ENCODE data around the gene DLL4. TPM values are rescaled to one million over a fixed set of nuclear protein-coding genes. Genes with fewer than 3 reads are reported as not detected.
"Not testable (repeated sequence)": the region's sequence is repeated elsewhere in the genome, so short reads cannot be mapped to it uniquely, and the experiment has no call there.

The DLL4 gene
- total and polyA plus RNA-seq, 2 donors (not counting 1 experiment from before 2014, with no cell fraction given), result 0.07 to 0.30 TPM

DNA sequence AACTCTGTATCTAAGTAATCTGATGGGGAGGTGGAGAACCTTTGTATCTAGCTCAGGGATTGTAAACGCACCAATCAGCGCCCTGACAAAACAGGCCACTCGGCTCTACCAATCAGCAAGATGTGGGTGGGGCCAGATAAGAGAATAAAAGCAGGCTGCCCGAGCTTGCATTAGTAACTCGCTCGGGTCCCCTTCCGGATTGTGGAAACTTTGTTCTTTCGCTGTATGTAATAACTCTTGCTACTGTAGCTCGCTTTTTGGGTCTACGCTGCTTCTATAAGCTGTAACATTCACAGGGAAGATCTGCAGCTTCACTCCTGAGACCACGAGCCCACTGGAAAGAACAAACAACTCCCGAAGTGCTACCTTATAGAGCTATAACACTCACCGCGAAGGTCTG lies 33.2 kb downstream of the DLL4 start:
- ATAC-seq (ENCODE audit: low read depth); H3K27ac ChIP-seq (ENCODE audit: low read length in 2 of 2); H4K20me1 ChIP-seq (ENCODE audit: control insufficient read depth, insufficient read depth, low read length, poor library complexity, severe bottlenecking); H3K27ac Mint-ChIP-seq; H3K9me3 Mint-ChIP-seq (ENCODE audit: insufficient read depth); H3K4me3 ChIP-seq (ENCODE audit: control extremely low read depth in 1 of 5, extremely low read depth in 1 of 5, insufficient read depth in 1 of 5, low read depth in 2 of 5, low read length in 4 of 5); H3K27me3 Mint-ChIP-seq; H3K4me1 ChIP-seq (ENCODE audit: control insufficient read depth in 2 of 2, insufficient read depth in 2 of 2, low read length in 2 of 2); H3K36me3 ChIP-seq (replicated peaks in 1 of 2; ENCODE audit: control extremely low read depth in 1 of 2, control insufficient read depth in 1 of 2, extremely low read depth in 1 of 2, insufficient read depth in 2 of 2, low read length in 1 of 2); H3K79me2 ChIP-seq (ENCODE audit: control insufficient read depth, insufficient read depth, low read length); intact Hi-C loops (cut with micrococcal nuclease); H3K4me3 Mint-ChIP-seq; H3K9ac ChIP-seq (ENCODE audit: low read length); H3K4me2 ChIP-seq (replicated peaks; ENCODE audit: low read depth, low read length, poor library complexity, severe bottlenecking); DNase-seq; POLR2A ChIA-PET; H3K27me3 ChIP-seq (replicated peaks in 1 of 4; ENCODE audit: control extremely low read depth in 1 of 4, control insufficient read depth in 3 of 4, insufficient read depth in 4 of 4, low read length in 3 of 4); H3K4me1 Mint-ChIP-seq; H2AFZ ChIP-seq (ENCODE audit: insufficient read depth, low read depth, low read length, poor library complexity, severe bottlenecking); H3K9me3 ChIP-seq (ENCODE audit: control extremely low read depth in 1 of 3, control insufficient read depth in 2 of 3, insufficient read depth in 1 of 3, low read length in 2 of 3): not testable (repeated sequence)
- WGBS (ENCODE audit: insufficient coverage), result 97% methylated on average over 14 of the region's 14 CpGs
- CTCF ChIA-PET, result interaction anchor here (0.6 to 1.0 kb wide), 2 partner anchors 17 to 220 kb away, joined by 3 read pairs; no protein-coding TSS in a partner anchor

DNA sequence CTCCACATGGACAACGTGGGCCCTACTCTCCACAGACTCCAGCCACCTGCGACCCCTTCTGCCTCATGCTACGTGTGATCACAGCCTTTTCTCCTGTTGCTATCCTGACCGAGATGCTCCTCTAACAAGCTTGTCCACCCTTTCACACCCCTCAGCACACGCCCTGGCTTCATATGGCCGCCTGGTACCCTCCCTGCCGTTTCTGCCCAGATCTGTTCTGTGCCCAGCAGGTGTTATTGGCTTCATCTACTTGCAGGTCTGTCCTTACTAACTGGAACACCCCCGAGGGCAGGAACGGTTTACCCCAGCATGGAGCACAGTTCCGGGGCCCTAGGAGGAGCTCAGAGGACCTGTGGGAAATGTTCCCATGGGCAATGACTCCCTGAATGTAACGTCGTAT lies 34.1 kb downstream of the DLL4 start:
- Mint-ChIP-seq H3K4me1 (peaks cover 8% of the 10 kb centered on the region), H3K27ac (no peak overlapping the region), H3K4me3 (no peak overlapping the region), H3K27me3 (peaks cover 4% of the 10 kb centered on the region), H3K9me3 (ENCODE audit: insufficient read depth) (no peaks in the 10 kb centered on the region)
- Histone ChIP-seq H3K36me3 (replicated peaks in 1 of 2; ENCODE audit: control extremely low read depth in 1 of 2, control insufficient read depth in 1 of 2, extremely low read depth in 1 of 2, insufficient read depth in 2 of 2, low read length in 1 of 2) (no peaks in the 10 kb centered on the region), H3K4me2 (replicated peaks; ENCODE audit: low read depth, low read length, poor library complexity, severe bottlenecking) (no peak overlapping the region), H3K9ac (ENCODE audit: low read length) (no peak overlapping the region), H3K9me3 (ENCODE audit: control extremely low read depth in 1 of 3, control insufficient read depth in 2 of 3, insufficient read depth in 1 of 3, low read length in 2 of 3) (no peaks in the 10 kb centered on the region), H3K27ac (ENCODE audit: low read length in 2 of 2) (no peak overlapping the region), H2AFZ (ENCODE audit: insufficient read depth, low read depth, low read length, poor library complexity, severe bottlenecking) (no peak overlapping the region), H3K4me1 (ENCODE audit: control insufficient read depth in 2 of 2, insufficient read depth in 2 of 2, low read length in 2 of 2) (peaks cover 0 to 9% of the 10 kb centered on the region in 2 donors), H3K27me3 (replicated peaks in 1 of 4; ENCODE audit: control extremely low read depth in 1 of 4, control insufficient read depth in 3 of 4, insufficient read depth in 4 of 4, low read length in 3 of 4) (peaks cover 0 to 3% (median 0%) of the 10 kb centered on the region in 4 experiments), H3K79me2 (ENCODE audit: control insufficient read depth, insufficient read depth, low read length) (no peaks in the 10 kb centered on the region), H3K4me3 (ENCODE audit: control extremely low read depth in 1 of 5, extremely low read depth in 1 of 5, insufficient read depth in 1 of 5, low read depth in 2 of 5, low read length in 4 of 5) (no peak overlapping the region), H4K20me1 (ENCODE audit: control insufficient read depth, insufficient read depth, low read length, poor library complexity, severe bottlenecking) (no peaks in the 10 kb centered on the region)
- ChIA-PET CTCF (interaction anchor here (1.4 kb wide), 1 partner anchor 10 kb away, joined by 4 read pairs; the partner anchor contains the start of gene CHAC1), POLR2A (no interaction called here)
- TF ChIP-seq EZH2 (IDR thresholded peaks at IDR 0.05; ENCODE audit: borderline replicate concordance, insufficient read depth, low read depth, low read length, poor library complexity, severe bottlenecking), result no peak
- TF ChIP-seq, protein P1, sequence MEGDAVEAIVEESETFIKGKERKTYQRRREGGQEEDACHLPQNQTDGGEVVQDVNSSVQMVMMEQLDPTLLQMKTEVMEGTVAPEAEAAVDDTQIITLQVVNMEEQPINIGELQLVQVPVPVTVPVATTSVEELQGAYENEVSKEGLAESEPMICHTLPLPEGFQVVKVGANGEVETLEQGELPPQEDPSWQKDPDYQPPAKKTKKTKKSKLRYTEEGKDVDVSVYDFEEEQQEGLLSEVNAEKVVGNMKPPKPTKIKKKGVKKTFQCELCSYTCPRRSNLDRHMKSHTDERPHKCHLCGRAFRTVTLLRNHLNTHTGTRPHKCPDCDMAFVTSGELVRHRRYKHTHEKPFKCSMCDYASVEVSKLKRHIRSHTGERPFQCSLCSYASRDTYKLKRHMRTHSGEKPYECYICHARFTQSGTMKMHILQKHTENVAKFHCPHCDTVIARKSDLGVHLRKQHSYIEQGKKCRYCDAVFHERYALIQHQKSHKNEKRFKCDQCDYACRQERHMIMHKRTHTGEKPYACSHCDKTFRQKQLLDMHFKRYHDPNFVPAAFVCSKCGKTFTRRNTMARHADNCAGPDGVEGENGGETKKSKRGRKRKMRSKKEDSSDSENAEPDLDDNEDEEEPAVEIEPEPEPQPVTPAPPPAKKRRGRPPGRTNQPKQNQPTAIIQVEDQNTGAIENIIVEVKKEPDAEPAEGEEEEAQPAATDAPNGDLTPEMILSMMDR (IDR thresholded peaks at IDR 0.05), result no peak
- WGBS (ENCODE audit: insufficient coverage), result 94% methylated on average over 12 of the region's 12 CpGs
- intact Hi-C loops (cut with micrococcal nuclease), result no loop called here
- ATAC-seq (ENCODE audit: low read depth), result no peak
- peak; percentile 1 for DNase-seq
